Adipocyte (in vitro differentiated cells): ENCODE results near the gene MRPL53.

Experiments
- DNase-seq: peaks from one replicate; pipeline ENCODE4 v3.0.0-alpha.2; 2015; ENCODE audit warnings: low read depth
- H3K27me3 ChIP-seq: replicated peaks from 2 replicates; pipeline ENCODE4 v1.7.0; 2013; ENCODE audit warnings: mild to moderate bottlenecking, low read length, moderate library complexity; ENCODE audit not compliant: control insufficient read depth, insufficient read depth
- H3K36me3 ChIP-seq: 2 replicates; pipeline ENCODE4 v1.7.0; 2013; ENCODE audit warnings: low read length, mild to moderate bottlenecking, moderate library complexity; ENCODE audit not compliant: control insufficient read depth, insufficient read depth, severe bottlenecking
- H3K4me1 ChIP-seq: 2 replicates; pipeline ENCODE4 v1.7.0; 2013; ENCODE audit warnings: mild to moderate bottlenecking, low read length, moderate library complexity; ENCODE audit not compliant: control insufficient read depth, insufficient read depth
- H3K4me3 ChIP-seq: 2 replicates; pipeline ENCODE4 v1.7.0; 2013; ENCODE audit warnings: mild to moderate bottlenecking, low read length, moderate library complexity
- H3K9ac ChIP-seq: 2 replicates; pipeline ENCODE4 v1.7.0; 2013; ENCODE audit warnings: mild to moderate bottlenecking, low read length, moderate library complexity
- H3K9me3 ChIP-seq: 2 replicates; pipeline ENCODE4 v1.7.0; 2013; ENCODE audit warnings: mild to moderate bottlenecking, low read length, moderate library complexity; ENCODE audit not compliant: control insufficient read depth

The MRPL53 gene

GRCh38 chr2:74507926-74508520, 35.5 kb upstream of the MRPL53 start:
- Histone ChIP-seq H3K36me3 (peaks cover 18% of the 10 kb centered on the region), H3K27me3 (peaks cover 25% of the 10 kb centered on the region), H3K4me1 (peaks cover 41% of the 10 kb centered on the region), H3K9me3 (no peaks in the 10 kb centered on the region), H3K4me3 (peak overlapping the region; percentile 96), H3K9ac (peak overlapping the region; percentile 99)
- DNase-seq, result peak; percentile 76

GRCh38 chr2:74507145-74507925, 34.9 kb upstream of the MRPL53 start, which contains the start of gene PCGF1:
TSS of gene PCGF1 (minus strand) at chr2:74507695. CDS start at chr2:74507668, 27 bp downstream.
- peaks cover 20% of the 10 kb centered on the region for H3K27me3 ChIP-seq
- DNase-seq, result peak; percentile 99
- H3K9ac ChIP-seq, result peak within 1 kb of the TSS; percentile 99
- H3K4me1 ChIP-seq, result peaks cover 44% of the 10 kb centered on the region
- peaks cover 18% of the 10 kb centered on the region for H3K36me3 ChIP-seq
- peak within 1 kb of the TSS; percentile 96 for H3K4me3 ChIP-seq
- H3K9me3 ChIP-seq, result no peaks in the 10 kb centered on the region

GRCh38 chr2:74505448-74506246, 33.2 kb upstream of the MRPL53 start:
- no peak for DNase-seq
- peak overlapping the region; percentile 96 for H3K4me3 ChIP-seq
- peaks cover 44% of the 10 kb centered on the region for H3K4me1 ChIP-seq
- peak overlapping the region; percentile 94 for H3K9ac ChIP-seq
- peaks cover 18% of the 10 kb centered on the region for H3K36me3 ChIP-seq
- peaks cover 4% of the 10 kb centered on the region for H3K27me3 ChIP-seq
- H3K9me3 ChIP-seq, result no peaks in the 10 kb centered on the region

- Histone ChIP-seq H3K9me3 (no peaks in the 10 kb centered on the region), H3K4me1 (peaks cover 44% of the 10 kb centered on the region), H3K36me3 (peaks cover 18% of the 10 kb centered on the region), H3K27me3 (no peaks in the 10 kb centered on the region), H3K9ac (peak overlapping the region; percentile 94), H3K4me3 (peak overlapping the region; percentile 96)
- DNase-seq, result peak; percentile 5
Observed at GRCh38 chr2:74504591-74504990, 32.1 kb upstream of the MRPL53 start.

- Histone ChIP-seq H3K27me3 (no peaks in the 10 kb centered on the region), H3K36me3 (peaks cover 18% of the 10 kb centered on the region), H3K4me3 (peak overlapping the region; percentile 96), H3K9me3 (no peaks in the 10 kb centered on the region), H3K9ac (peak overlapping the region; percentile 94), H3K4me1 (peaks cover 49% of the 10 kb centered on the region)
- DNase-seq, result peak; percentile 14
Observed at GRCh38 chr2:74503506-74504475, 31.3 kb upstream of the MRPL53 start.

- Histone ChIP-seq H3K4me3 (peak overlapping the region; percentile 96), H3K27me3 (no peaks in the 10 kb centered on the region), H3K9ac (peak overlapping the region; percentile 94), H3K9me3 (no peaks in the 10 kb centered on the region), H3K4me1 (peaks cover 53% of the 10 kb centered on the region), H3K36me3 (peaks cover 18% of the 10 kb centered on the region)
- peak; percentile 91 for DNase-seq
Observed at GRCh38 chr2:74502720-74503505, 30.4 kb upstream of the MRPL53 start.

- Histone ChIP-seq H3K4me1 (peaks cover 58% of the 10 kb centered on the region), H3K27me3 (no peaks in the 10 kb centered on the region), H3K4me3 (peak overlapping the region; percentile 96), H3K9ac (peak overlapping the region; percentile 94), H3K9me3 (no peaks in the 10 kb centered on the region), H3K36me3 (peaks cover 18% of the 10 kb centered on the region)
- DNase-seq, result no peak
Observed at GRCh38 chr2:74502147-74502719, 29.8 kb upstream of the MRPL53 start.

- no peak for DNase-seq
- Histone ChIP-seq H3K27me3 (no peaks in the 10 kb centered on the region), H3K4me3 (peak overlapping the region; percentile 96)
Observed at GRCh38 chr2:74501335-74502071, 29.0 kb upstream of the MRPL53 start.

GRCh38 chr2:74500578-74500946, 28.1 kb upstream of the MRPL53 start:
- DNase-seq, result no peak
- no peak overlapping the region for H3K9ac ChIP-seq
- H3K36me3 ChIP-seq, result peaks cover 12% of the 10 kb centered on the region
- no peaks in the 10 kb centered on the region for H3K27me3 ChIP-seq
- no peaks in the 10 kb centered on the region for H3K9me3 ChIP-seq
- peaks cover 44% of the 10 kb centered on the region for H3K4me1 ChIP-seq
- H3K4me3 ChIP-seq, result no peak overlapping the region

More at GRCh38 chr2:74501335-74502071, 29.0 kb upstream of the MRPL53 start:
- H3K4me1 ChIP-seq, result peaks cover 53% of the 10 kb centered on the region
- H3K9me3 ChIP-seq, result no peaks in the 10 kb centered on the region
- peak overlapping the region; percentile 94 for H3K9ac ChIP-seq
- peaks cover 18% of the 10 kb centered on the region for H3K36me3 ChIP-seq
